GM23338 (cell line): Measurements from ENCODE around the gene BAD. TPM values are rescaled to one million over a fixed set of nuclear protein-coding genes. Genes with fewer than 3 reads are reported as not detected.

Source experiments
- ATAC-seq: fragments of 200-7000 bp; cut with Tn5 transposase; 3 replicates; pipeline ENCODE4 v1.9.1; 2020
- DNase-seq: peaks from one replicate; pipeline ENCODE4 v3.0.0-alpha.2; 2015; ENCODE audit warnings: low spot score
- H2AFZ ChIP-seq: fragments of 200-600 bp; sonication (generic); 2 replicates; pipeline ENCODE4 v1.8.0; 2016; ENCODE audit warnings: antibody characterized with exemption, mild to moderate bottlenecking, moderate library complexity
- H3F3A ChIP-seq: fragments of 200-600 bp; sonication (generic); replicated peaks from 2 replicates; pipeline ENCODE4 v1.8.0; 2017; ENCODE audit warnings: antibody characterized with exemption, mixed run types, low read depth
- H3K27ac ChIP-seq: fragments of 200-600 bp; sonication (generic); 2 replicates; pipeline ENCODE4 v1.6.1; 2016; ENCODE audit warnings: low read depth
- H3K27me3 ChIP-seq: fragments of 200-600 bp; sonication (generic); 2 replicates; pipeline ENCODE4 v1.8.0; 2016; ENCODE audit warnings: mild to moderate bottlenecking, mixed run types, moderate library complexity; ENCODE audit not compliant: insufficient read depth
- H3K36me3 ChIP-seq: fragments of 200-600 bp; sonication (generic); 2 replicates; pipeline ENCODE4 v1.8.0; 2016; ENCODE audit warnings: mild to moderate bottlenecking; ENCODE audit not compliant: insufficient read depth
- H3K4me1 ChIP-seq: fragments of 200-600 bp; sonication (generic); 2 replicates; pipeline ENCODE4 v1.8.0; 2016; ENCODE audit warnings: mild to moderate bottlenecking, moderate library complexity; ENCODE audit not compliant: insufficient read depth
- H3K4me2 ChIP-seq: fragments of 200-600 bp; sonication (generic); 2 replicates; pipeline ENCODE4 v1.7.1; 2017; ENCODE audit warnings: mixed run types
- H3K4me3 ChIP-seq: fragments of 200-600 bp; sonication (generic); 2 replicates; pipeline ENCODE4 v1.6.1; 2016; ENCODE audit warnings: mixed run types
- H3K79me2 ChIP-seq: fragments of 200-600 bp; sonication (generic); replicated peaks from 2 replicates; pipeline ENCODE4 v1.8.0; 2017; ENCODE audit warnings: mild to moderate bottlenecking; ENCODE audit not compliant: insufficient read depth
- H3K9me2 ChIP-seq: fragments of 200-600 bp; sonication (generic); 2 replicates; pipeline ENCODE4 v1.8.0; 2017; ENCODE audit not compliant: insufficient read depth
- H4K20me1 ChIP-seq: fragments of 200-600 bp; sonication (generic); replicated peaks from 2 replicates; pipeline ENCODE4 v1.8.0; 2017; ENCODE audit warnings: mild to moderate bottlenecking; ENCODE audit not compliant: insufficient read depth
- H3K27ac Mint-ChIP-seq: 2 replicates; pipeline ENCODE4 v1.8.0; 2020; ENCODE audit warnings: inconsistent platforms, mild to moderate bottlenecking, moderate library complexity, mixed read lengths
- H3K27me3 Mint-ChIP-seq: 3 replicates; pipeline ENCODE4 v1.8.0; 2022; ENCODE audit warnings: low read depth, mild to moderate bottlenecking, moderate library complexity, mixed read lengths, inconsistent platforms; ENCODE audit not compliant: insufficient read depth, poor library complexity
- H3K36me3 Mint-ChIP-seq: 3 replicates; pipeline ENCODE4 v1.8.0; 2021; ENCODE audit warnings: low read depth, mild to moderate bottlenecking, inconsistent platforms, moderate library complexity, mixed read lengths
- H3K4me1 Mint-ChIP-seq: 3 replicates; pipeline ENCODE4 v1.8.0; 2020; ENCODE audit warnings: mild to moderate bottlenecking, inconsistent platforms, mixed read lengths
- H3K4me3 Mint-ChIP-seq: 3 replicates; pipeline ENCODE4 v1.8.0; 2021; ENCODE audit warnings: moderate library complexity, mild to moderate bottlenecking, inconsistent platforms, mixed read lengths
- H3K9me3 Mint-ChIP-seq: 3 replicates; pipeline ENCODE4 v1.8.0; 2020; ENCODE audit warnings: moderate library complexity, mild to moderate bottlenecking, inconsistent platforms, mixed read lengths
- CREB1 ChIP-seq: fragments of 250-450 bp; sonication (Bioruptor Pico); IDR thresholded peaks from 2 replicates; pipeline ENCODE4 v1.5.0; 2020; ENCODE audit warnings: low read depth, mild to moderate bottlenecking, moderate library complexity
- EZH2phosphoT487 ChIP-seq: fragments of 200-600 bp; sonication (generic); IDR thresholded peaks from one replicate; pipeline ENCODE4 v1.8.1; 2018; ENCODE audit warnings: antibody characterized with exemption; ENCODE audit not compliant: unreplicated experiment
- JUNB ChIP-seq: IDR thresholded peaks from one replicate; pipeline ENCODE4 v1.6.1; 2016; ENCODE audit warnings: antibody characterized with exemption; ENCODE audit not compliant: unreplicated experiment
- NANOG ChIP-seq: IDR thresholded peaks from 2 replicates; pipeline ENCODE4 v1.6.1; 2016; ENCODE audit warnings: antibody characterized with exemption, borderline replicate concordance
- STAT1 ChIP-seq: IDR thresholded peaks from one replicate; pipeline ENCODE4 v1.6.1; 2016; ENCODE audit warnings: antibody characterized with exemption; ENCODE audit not compliant: unreplicated experiment
- ZNF114 ChIP-seq: fragments of 250-450 bp; sonication (Bioruptor Pico); IDR thresholded peaks from 2 replicates; pipeline ENCODE4 v1.5.0; 2020; ENCODE audit warnings: mild to moderate bottlenecking, moderate library complexity
- ZNF331 ChIP-seq: fragments of 250-450 bp; sonication (Bioruptor Pico); IDR thresholded peaks from 2 replicates; pipeline ENCODE4 v1.5.0; 2020; ENCODE audit warnings: low read depth, mild to moderate bottlenecking, moderate library complexity
- ZNF462 ChIP-seq: fragments of 250-450 bp; sonication (Bioruptor Pico); IDR thresholded peaks from 2 replicates; pipeline ENCODE4 v1.5.0; 2020; ENCODE audit warnings: mild to moderate bottlenecking, moderate library complexity
- polyA plus RNA-seq: library from polyadenylated mRNA; unstranded; fragments of >200 nt; fragmentation: Nextera tagmentation; extraction: Ambion mirVana; gene quantifications from 2 replicates; pipeline ENCODE4 v1.2.1, GENCODE V29; 2016
- total RNA-seq: library from RNA; depleted of rRNA; stranded (reverse); fragments of >200 nt; shearing (Covaris generic); gene quantifications from 2 replicates; pipeline ENCODE4 v1.2.3, GENCODE V29; 2014

BAD gene
- total and polyA plus RNA-seq, 2 experiments from 2014 or later: 46.3 to 46.4 TPM

GRCh38 chr11:64241241-64241490 is 43.3 kb downstream of the BAD start (continued):
- TF ChIP-seq STAT1 (no peak), CREB1 (CRISPR knock-in tag) (no peak), ZNF462 (CRISPR knock-in tag) (no peak), ZNF331 (no peak), EZH2phosphoT487 (no peak), ZNF114 (no peak)

GRCh38 chr11:64240435-64241240 is 43.8 kb downstream of the BAD start, which contains the start of gene FKBP2:
Gene FKBP2 (plus strand): TSS chr11:64241095. CDS start chr11:64242388, 1,293 bp downstream.
- Histone ChIP-seq H3K27me3 (no peaks in the 10 kb centered on the region), H3F3A (peaks cover 26% of the 10 kb centered on the region), H3K4me2 (peak within 1 kb of the TSS; percentile 96), H3K79me2 (peaks cover 19% of the 10 kb centered on the region), H3K4me1 (peaks cover 17% of the 10 kb centered on the region; the same call in 1 of the 2 replicates), H3K4me3 (peak within 1 kb of the TSS; percentile 97), H3K9me2 (no peaks in the 10 kb centered on the region), H3K27ac (peak within 1 kb of the TSS; percentile 94; the same call in 1 of the 2 replicates), H4K20me1 (no peaks in the 10 kb centered on the region; the same call in 1 of the 2 replicates), H2AFZ (no peak within 1 kb of the TSS; the same call in 1 of the 2 replicates), H3K36me3 (no peaks in the 10 kb centered on the region)
- Mint-ChIP-seq H3K36me3 (peaks cover 24% of the 10 kb centered on the region), H3K9me3 (no peaks in the 10 kb centered on the region), H3K4me3 (peak within 1 kb of the TSS; percentile 93), H3K4me1 (peaks cover 27% of the 10 kb centered on the region), H3K27ac (peak within 1 kb of the TSS; percentile 98), H3K27me3 (peaks cover 28% of the 10 kb centered on the region)
- ATAC-seq (peak; percentile 48), DNase-seq (peak; percentile 98)
- TF ChIP-seq EZH2phosphoT487 (no peak), NANOG (no peak), JUNB (no peak), ZNF462 (CRISPR knock-in tag) (no peak), CREB1 (CRISPR knock-in tag) (peak; percentile 93)
